Measurements from ENCODE around the gene OR10G2.
"Not testable (repeated sequence)": the region's sequence is repeated elsewhere in the genome, so short reads cannot be mapped to it uniquely, and the experiment has no call there.

- TF ChIP-seq POLR2AphosphoS5, CTCF (IDR thresholded peaks at IDR 0.05): not testable (repeated sequence)
Observed at GRCh38 chr14:21630503-21630902, 4.2 kb downstream of the OR10G2 start.

Measured in breast epithelium (tissue), 3 donors.